Keratinocyte (primary cell): ENCODE results near the gene ALS2CL.
A peak's percentile ranks its signal among the peaks of the same experiment; 100 is the strongest.

ENCODE experiments used
- EZH2 ChIP-seq: IDR thresholded peaks from one replicate; pipeline ENCODE4 v1.6.1; 2012; ENCODE audit warnings: inconsistent platforms, mild to moderate bottlenecking, low read length, moderate library complexity
- TF ChIP-seq, protein P1 (sequence below), 3 experiments: IDR thresholded peaks in 1 of 3; conservative IDR thresholded peaks in 1 of 3; optimal IDR thresholded peaks in 1 of 3; 2 replicates in 2 of 3; 3 replicates in 1 of 3; pipeline versions ENCODE3 to v1.5.1; 2011; ENCODE audit warnings: low read length in 3 of 3, mild to moderate bottlenecking in 3 of 3, moderate library complexity in 2 of 3, control low read depth in 1 of 3, inconsistent platforms in 1 of 3; ENCODE audit not compliant: insufficient read depth in 2 of 3; ENCODE audit errors: extremely low read depth in 1 of 3

- TF ChIP-seq, protein P1, sequence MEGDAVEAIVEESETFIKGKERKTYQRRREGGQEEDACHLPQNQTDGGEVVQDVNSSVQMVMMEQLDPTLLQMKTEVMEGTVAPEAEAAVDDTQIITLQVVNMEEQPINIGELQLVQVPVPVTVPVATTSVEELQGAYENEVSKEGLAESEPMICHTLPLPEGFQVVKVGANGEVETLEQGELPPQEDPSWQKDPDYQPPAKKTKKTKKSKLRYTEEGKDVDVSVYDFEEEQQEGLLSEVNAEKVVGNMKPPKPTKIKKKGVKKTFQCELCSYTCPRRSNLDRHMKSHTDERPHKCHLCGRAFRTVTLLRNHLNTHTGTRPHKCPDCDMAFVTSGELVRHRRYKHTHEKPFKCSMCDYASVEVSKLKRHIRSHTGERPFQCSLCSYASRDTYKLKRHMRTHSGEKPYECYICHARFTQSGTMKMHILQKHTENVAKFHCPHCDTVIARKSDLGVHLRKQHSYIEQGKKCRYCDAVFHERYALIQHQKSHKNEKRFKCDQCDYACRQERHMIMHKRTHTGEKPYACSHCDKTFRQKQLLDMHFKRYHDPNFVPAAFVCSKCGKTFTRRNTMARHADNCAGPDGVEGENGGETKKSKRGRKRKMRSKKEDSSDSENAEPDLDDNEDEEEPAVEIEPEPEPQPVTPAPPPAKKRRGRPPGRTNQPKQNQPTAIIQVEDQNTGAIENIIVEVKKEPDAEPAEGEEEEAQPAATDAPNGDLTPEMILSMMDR (optimal IDR thresholded peaks at IDR 0.05 in 1 of 3, IDR thresholded peaks at IDR 0.05 in 1 of 3, conservative IDR thresholded peaks at IDR 0.05 in 1 of 3; ENCODE audit: extremely low read depth in 1 of 3, insufficient read depth in 2 of 3, low read length in 3 of 3) = no peak
- peak; percentile 40 for TF ChIP-seq EZH2
Observed at GRCh38 chr3:46701181-46701939, 7.9 kb upstream of the ALS2CL start, which contains the start of gene TMIE.
